K562 (cell line): ENCODE measurements around the gene RXRA.

Experiments used
- JUNB ChIP-seq: fragments of 450-650 bp; formaldehyde crosslinking; conservative IDR thresholded peaks from 2 replicates; pipeline ENCODE4 v1.4.0; 2020; ENCODE audit warnings: mild to moderate bottlenecking
- LEF1 ChIP-seq: fragments of 450-650 bp; IDR thresholded peaks from 2 replicates; pipeline ENCODE4 v1.6.1; 2016; ENCODE audit warnings: mild to moderate bottlenecking
- TAF1 ChIP-seq: IDR thresholded peaks from 2 replicates; pipeline ENCODE4 v1.6.1; 2011; ENCODE audit warnings: mild to moderate bottlenecking, low read length, moderate library complexity; ENCODE audit not compliant: insufficient read depth, control insufficient read depth, severe bottlenecking; ENCODE audit errors: extremely low read depth

DNA sequence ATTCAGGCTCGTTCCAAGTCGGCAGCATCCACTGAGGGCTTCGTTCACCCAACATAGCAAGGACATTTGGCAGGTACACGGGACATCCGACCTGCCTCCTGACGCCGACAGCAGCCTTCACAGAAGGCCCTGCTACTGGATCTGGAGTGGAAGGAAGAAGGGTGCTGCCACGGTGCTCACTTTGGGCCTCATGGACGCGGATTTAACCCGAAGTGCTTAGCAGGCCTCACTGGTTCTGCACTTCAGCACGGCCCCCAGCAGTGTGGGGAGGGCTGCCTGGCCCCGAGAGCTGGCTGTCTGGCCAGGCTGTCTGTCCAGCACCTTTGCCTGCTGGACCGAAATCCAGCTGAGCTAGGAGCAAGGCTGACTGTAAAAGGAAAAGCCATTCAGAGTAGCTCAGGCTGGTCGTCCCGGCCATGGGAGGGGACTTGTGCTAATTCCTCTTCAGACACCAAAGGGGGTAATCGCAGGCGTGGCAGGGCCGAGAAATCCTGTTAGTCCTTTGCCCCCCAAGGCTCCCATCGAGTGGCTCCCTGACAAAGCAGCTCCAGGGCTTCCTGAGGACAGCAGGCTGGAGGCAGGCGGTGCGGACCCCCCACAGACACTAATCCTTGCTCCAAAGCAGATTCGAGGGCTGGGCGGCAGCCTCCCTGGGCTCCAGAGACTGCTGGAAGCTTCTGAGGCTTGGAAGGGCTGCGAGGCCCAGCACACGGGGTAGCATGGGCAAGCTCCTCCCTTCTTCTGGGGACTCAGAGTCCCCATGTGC lies 11.1 kb upstream of the RXRA start:
- no peak for TF ChIP-seq JUNB (CRISPR knock-in tag)
- no peak for TF ChIP-seq TAF1
- TF ChIP-seq LEF1: no peak
